ENCODE measurements around the gene UTRN.

GRCh38 chr6:144305567-144305966 lies 20.4 kb downstream of the UTRN start:
- TF ChIP-seq EZH2 (optimal IDR thresholded peaks at IDR 0.05; ENCODE audit: low read depth, low read length), result no peak
- TF ChIP-seq, protein P1, sequence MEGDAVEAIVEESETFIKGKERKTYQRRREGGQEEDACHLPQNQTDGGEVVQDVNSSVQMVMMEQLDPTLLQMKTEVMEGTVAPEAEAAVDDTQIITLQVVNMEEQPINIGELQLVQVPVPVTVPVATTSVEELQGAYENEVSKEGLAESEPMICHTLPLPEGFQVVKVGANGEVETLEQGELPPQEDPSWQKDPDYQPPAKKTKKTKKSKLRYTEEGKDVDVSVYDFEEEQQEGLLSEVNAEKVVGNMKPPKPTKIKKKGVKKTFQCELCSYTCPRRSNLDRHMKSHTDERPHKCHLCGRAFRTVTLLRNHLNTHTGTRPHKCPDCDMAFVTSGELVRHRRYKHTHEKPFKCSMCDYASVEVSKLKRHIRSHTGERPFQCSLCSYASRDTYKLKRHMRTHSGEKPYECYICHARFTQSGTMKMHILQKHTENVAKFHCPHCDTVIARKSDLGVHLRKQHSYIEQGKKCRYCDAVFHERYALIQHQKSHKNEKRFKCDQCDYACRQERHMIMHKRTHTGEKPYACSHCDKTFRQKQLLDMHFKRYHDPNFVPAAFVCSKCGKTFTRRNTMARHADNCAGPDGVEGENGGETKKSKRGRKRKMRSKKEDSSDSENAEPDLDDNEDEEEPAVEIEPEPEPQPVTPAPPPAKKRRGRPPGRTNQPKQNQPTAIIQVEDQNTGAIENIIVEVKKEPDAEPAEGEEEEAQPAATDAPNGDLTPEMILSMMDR (IDR thresholded peaks at IDR 0.05; ENCODE audit: low read length), result no peak
